SK-N-SH (cell line): ENCODE results near the gene MCCC1.
"Not testable (repeated sequence)": the region's sequence is repeated elsewhere in the genome, so short reads cannot be mapped to it uniquely, and the experiment has no call there.

ENCODE experiments used
- CTCF ChIP-seq: fragments of 200-600 bp; sonication (generic); IDR thresholded peaks from 2 replicates; pipeline ENCODE4 v1.6.1; 2017; ENCODE audit warnings: antibody characterized with exemption, mild to moderate bottlenecking, moderate library complexity
- FOSL2 ChIP-seq: IDR thresholded peaks from 2 replicates; pipeline ENCODE4 v1.4.0; 2012; ENCODE audit warnings: low read depth, mild to moderate bottlenecking, moderate library complexity, borderline replicate concordance

GRCh38 chr3:183101040-183101439, 1.7 kb upstream of the MCCC1 start:
- TF ChIP-seq CTCF, FOSL2: not testable (repeated sequence)
